Neuronal stem cell (in vitro differentiated cells): ENCODE data around the gene DNAH9.

Experiments
- DNase-seq: peaks from one replicate; pipeline ENCODE4 v3.0.0-alpha.2; 2013; ENCODE audit warnings: low spot score
- H2AFZ ChIP-seq: one replicate; pipeline ENCODE4 v1.6.1; 2013; ENCODE audit warnings: mild to moderate bottlenecking, low read length, inconsistent platforms
- H2AK5ac ChIP-seq: 2 replicates; pipeline ENCODE4 v1.6.1; 2013; ENCODE audit warnings: low read depth, mild to moderate bottlenecking, inconsistent platforms, low read length, moderate library complexity, mixed read lengths
- H2BK120ac ChIP-seq: 2 replicates; pipeline ENCODE4 v1.6.1; 2013; ENCODE audit warnings: low read depth, mild to moderate bottlenecking, inconsistent platforms, low read length, moderate library complexity, mixed read lengths
- H2BK12ac ChIP-seq: one replicate; pipeline ENCODE4 v1.6.1; 2013; ENCODE audit warnings: low read length, inconsistent platforms
- H2BK15ac ChIP-seq: 2 replicates; pipeline ENCODE4 v1.6.1; 2013; ENCODE audit warnings: mild to moderate bottlenecking, low read length, inconsistent platforms, mixed read lengths
- H2BK5ac ChIP-seq: one replicate; pipeline ENCODE4 v1.6.1; 2013; ENCODE audit warnings: inconsistent platforms, mild to moderate bottlenecking, low read length, moderate library complexity
- H3K14ac ChIP-seq: one replicate; pipeline ENCODE4 v1.6.1; 2013; ENCODE audit warnings: low read length, inconsistent platforms
- H3K18ac ChIP-seq: 2 replicates; pipeline ENCODE4 v1.6.1; 2013; ENCODE audit warnings: low read length, inconsistent platforms
- H3K23ac ChIP-seq: 2 replicates; pipeline ENCODE4 v1.6.1; 2013; ENCODE audit warnings: low read depth, mild to moderate bottlenecking, mixed read lengths, low read length, inconsistent platforms; ENCODE audit not compliant: poor library complexity
- H3K27ac ChIP-seq: replicated peaks from 3 replicates; pipeline ENCODE4 v1.5.1; 2013; ENCODE audit warnings: low read length, inconsistent platforms
- H3K27me3 ChIP-seq, 3 experiments: 2 replicates each; pipeline ENCODE4 v1.6.1; 2013; ENCODE audit warnings: low read length in 3 of 3, mild to moderate bottlenecking in 2 of 3, inconsistent platforms in 1 of 3, low read depth in 1 of 3, mixed read lengths in 1 of 3, moderate library complexity in 1 of 3; ENCODE audit not compliant: control insufficient read depth in 3 of 3, insufficient read depth in 3 of 3
- H3K36me3 ChIP-seq, 2 donors: replicated peaks in 1 of 2; 2 replicates each; pipeline ENCODE4 v1.6.1; 2013; ENCODE audit warnings: low read length in 2 of 2; ENCODE audit not compliant: control insufficient read depth in 2 of 2, insufficient read depth in 2 of 2
- H3K4ac ChIP-seq: 2 replicates; pipeline ENCODE4 v1.6.1; 2013; ENCODE audit warnings: inconsistent platforms, mild to moderate bottlenecking, low read length, moderate library complexity
- H3K4me1 ChIP-seq, 2 donors: 1 replicate in 1 of 2; 2 replicates in 1 of 2; pipeline ENCODE4 v1.6.1; 2013; ENCODE audit warnings: low read length in 2 of 2, low read depth in 1 of 2; ENCODE audit not compliant: control insufficient read depth in 2 of 2, insufficient read depth in 1 of 2
- H3K4me2 ChIP-seq: one replicate; pipeline ENCODE4 v1.6.1; 2013; ENCODE audit warnings: mild to moderate bottlenecking, low read length, inconsistent platforms; ENCODE audit not compliant: insufficient read depth, poor library complexity, severe bottlenecking
- H3K4me3 ChIP-seq, 2 donors: 2 replicates each; pipeline ENCODE4 v1.5.1; 2013; ENCODE audit warnings: low read length in 2 of 2, mild to moderate bottlenecking in 2 of 2, inconsistent platforms in 1 of 2, moderate library complexity in 1 of 2
- H3K79me1 ChIP-seq: one replicate; pipeline ENCODE4 v1.6.1; 2013; ENCODE audit warnings: low read depth, mild to moderate bottlenecking, inconsistent platforms, low read length, moderate library complexity
- H3K9ac ChIP-seq: one replicate; pipeline ENCODE4 v1.6.1; 2013; ENCODE audit warnings: mild to moderate bottlenecking, low read depth, low read length, inconsistent platforms; ENCODE audit not compliant: poor library complexity
- H3K9me3 ChIP-seq, 2 donors: replicated peaks in 1 of 2; 2 replicates each; pipeline versions ENCODE3 to v1.6.1; 2013; ENCODE audit warnings: low read length in 2 of 2, mild to moderate bottlenecking in 2 of 2, inconsistent platforms in 1 of 2, low read depth in 1 of 2, mixed read lengths in 1 of 2, moderate library complexity in 1 of 2; ENCODE audit not compliant: control insufficient read depth in 2 of 2, insufficient read depth in 1 of 2
- H4K8ac ChIP-seq: one replicate; pipeline ENCODE4 v1.6.1; 2013; ENCODE audit warnings: low read depth, mild to moderate bottlenecking, inconsistent platforms, low read length, moderate library complexity
- H4K91ac ChIP-seq: one replicate; pipeline ENCODE4 v1.6.1; 2013; ENCODE audit warnings: low read length, low read depth, mild to moderate bottlenecking, inconsistent platforms; ENCODE audit not compliant: poor library complexity
- WGBS, 2 donors: extraction: QIAGEN DNeasy Blood & Tissue Kit; methylation state at CpG; one replicate each; pipeline ENCODE4 v1.1.7; 2013; ENCODE audit warnings: missing lambda C conversion rate in 2 of 2, mixed read lengths in 1 of 2; ENCODE audit not compliant: insufficient read length in 2 of 2, insufficient replicate concordance in 1 of 2; ENCODE audit errors: extremely low coverage in 2 of 2; 5-methylcytosine and 5-hydroxymethylcytosine counted together

Gene DNAH9

DNA sequence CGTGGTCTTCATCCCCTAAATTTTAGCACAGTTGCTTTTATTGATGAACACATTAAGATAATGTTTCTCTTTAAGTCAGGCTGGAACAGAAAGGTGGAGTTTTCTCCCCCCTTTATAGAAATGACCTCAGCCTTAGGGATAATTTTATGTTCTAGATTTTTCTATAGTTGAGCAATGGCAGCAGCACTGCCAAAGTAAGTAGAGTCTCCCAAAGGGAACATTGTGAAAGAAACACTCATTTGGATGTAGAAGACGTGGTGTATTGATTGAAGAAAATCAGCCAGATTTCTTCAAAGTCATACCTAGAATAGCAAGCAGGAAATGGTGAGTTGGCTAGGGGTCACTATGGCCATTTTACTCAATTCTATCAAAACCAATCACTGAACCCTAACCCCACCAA, 122.5 kb downstream of the DNAH9 start:
- no peak overlapping the region for H3K14ac ChIP-seq
- no peak overlapping the region for H3K4me3 ChIP-seq
- H3K4me1 ChIP-seq = no peaks in the 10 kb centered on the region
- no peak overlapping the region for H2BK12ac ChIP-seq
- no peaks in the 10 kb centered on the region for H3K79me1 ChIP-seq
- no peak overlapping the region for H2BK15ac ChIP-seq
- no peak overlapping the region for H3K9ac ChIP-seq
- no peak overlapping the region for H2BK5ac ChIP-seq
- no peak overlapping the region for H4K91ac ChIP-seq
- H2AFZ ChIP-seq = no peak overlapping the region
- H3K23ac ChIP-seq = no peak overlapping the region
- H3K27me3 ChIP-seq = peaks cover 0 to 4% (median 0%) of the 10 kb centered on the region in 3 experiments
- no peak overlapping the region for H2BK120ac ChIP-seq
- H4K8ac ChIP-seq = no peak overlapping the region
- no CpG with 5 or more reads among the region's 2 CpGs for WGBS, 2 donors
- DNase-seq = no peak
- no peak overlapping the region for H3K4me2 ChIP-seq
- no peak overlapping the region for H3K18ac ChIP-seq
- no peaks in the 10 kb centered on the region for H3K9me3 ChIP-seq
- no peak overlapping the region for H2AK5ac ChIP-seq
- no peaks in the 10 kb centered on the region for H3K36me3 ChIP-seq
- H3K27ac ChIP-seq = no peak overlapping the region
- no peak overlapping the region for H3K4ac ChIP-seq

- Histone ChIP-seq H3K4ac (no peak overlapping the region), H2AFZ (no peak overlapping the region), H3K27ac (no peak overlapping the region), H2BK5ac (no peak overlapping the region), H3K14ac (no peak overlapping the region), H4K8ac (no peak overlapping the region), H3K9me3 (no peaks in the 10 kb centered on the region), H3K9ac (no peak overlapping the region), H2AK5ac (no peak overlapping the region), H3K79me1 (no peaks in the 10 kb centered on the region), H2BK12ac (no peak overlapping the region), H3K27me3 (peaks cover 0 to 2% (median 0%) of the 10 kb centered on the region in 3 experiments), H3K36me3 (no peaks in the 10 kb centered on the region), H4K91ac (no peak overlapping the region), H2BK15ac (no peak overlapping the region), H3K4me2 (no peak overlapping the region), H3K4me3 (no peak overlapping the region), H2BK120ac (no peak overlapping the region), H3K18ac (no peak overlapping the region), H3K23ac (no peak overlapping the region), H3K4me1 (no peaks in the 10 kb centered on the region)
- WGBS, 2 donors = no CpG with 5 or more reads among the region's 3 CpGs
- DNase-seq = no peak
Measured at GRCh38 chr17:11730747-11731146, 132.5 kb downstream of the DNAH9 start.

- Histone ChIP-seq H3K79me1 (no peaks in the 10 kb centered on the region), H3K4ac (peak overlapping the region; percentile 7)
Measured at GRCh38 chr17:11736613-11737312, 138.5 kb downstream of the DNAH9 start.

GRCh38 chr17:11737313-11737679, 139.0 kb downstream of the DNAH9 start:
- no peak overlapping the region for H2AFZ ChIP-seq
- no peak overlapping the region for H2AK5ac ChIP-seq
- H3K4me2 ChIP-seq = no peak overlapping the region
- H4K8ac ChIP-seq = no peak overlapping the region
- no peak overlapping the region for H2BK12ac ChIP-seq
- no peak overlapping the region for H3K9ac ChIP-seq
- no peak overlapping the region for H3K4ac ChIP-seq
- H4K91ac ChIP-seq = no peak overlapping the region
- no peaks in the 10 kb centered on the region for H3K79me1 ChIP-seq
- H2BK5ac ChIP-seq = no peak overlapping the region
- H3K27ac ChIP-seq = no peak overlapping the region
- H3K36me3 ChIP-seq = no peaks in the 10 kb centered on the region
- no peak overlapping the region for H3K23ac ChIP-seq
- no peaks in the 10 kb centered on the region for H3K9me3 ChIP-seq
- no peak overlapping the region for H3K4me3 ChIP-seq
- no peak overlapping the region for H2BK15ac ChIP-seq
- WGBS, 2 donors = no CpG with 5 or more reads among the region's 5 CpGs
- no peaks in the 10 kb centered on the region for H3K4me1 ChIP-seq
- H3K18ac ChIP-seq = no peak overlapping the region
- no peak for DNase-seq
- no peaks in the 10 kb centered on the region for H3K27me3 ChIP-seq
- H3K14ac ChIP-seq = no peak overlapping the region
- no peak overlapping the region for H2BK120ac ChIP-seq

More at GRCh38 chr17:11736613-11737312, 138.5 kb downstream of the DNAH9 start:
- H3K27me3 ChIP-seq = no peaks in the 10 kb centered on the region
- H3K4me3 ChIP-seq = no peak overlapping the region
- DNase-seq = no peak
- no peak overlapping the region for H3K27ac ChIP-seq
- no peak overlapping the region for H2BK15ac ChIP-seq
- H3K14ac ChIP-seq = no peak overlapping the region
- no peak overlapping the region for H3K4me2 ChIP-seq
- H2BK5ac ChIP-seq = no peak overlapping the region
- H4K91ac ChIP-seq = no peak overlapping the region
- no peaks in the 10 kb centered on the region for H3K36me3 ChIP-seq
- no peak overlapping the region for H2BK12ac ChIP-seq
- no peak overlapping the region for H3K9ac ChIP-seq
- H2AK5ac ChIP-seq = no peak overlapping the region
- H2BK120ac ChIP-seq = no peak overlapping the region
- no CpG with 5 or more reads among the region's 15 CpGs for WGBS, 2 donors
- H3K4me1 ChIP-seq = no peaks in the 10 kb centered on the region
- H2AFZ ChIP-seq = no peak overlapping the region
- H4K8ac ChIP-seq = no peak overlapping the region
- no peak overlapping the region for H3K18ac ChIP-seq
- no peaks in the 10 kb centered on the region for H3K9me3 ChIP-seq
- H3K23ac ChIP-seq = no peak overlapping the region
